ENCODE measurements around the gene NES.

The NES gene

GRCh38 chr1:156676820-156677615, at the start of gene NES:
Gene NES, minus strand, starts transcription at chr1:156677407. Its CDS starts 143 bp downstream, at chr1:156677264.
- peak; percentile 94 for DNase-seq (ENCODE audit: low read depth, low spot score)

- peak; percentile 81 for DNase-seq (ENCODE audit: low read depth, low spot score)
Observed at GRCh38 chr1:156726549-156727226, 49.5 kb upstream of the NES start.

GRCh38 chr1:156725683-156726280, 48.6 kb upstream of the NES start:
- DNase-seq (ENCODE audit: low read depth, low spot score) = peak; percentile 98

- no peak for DNase-seq (ENCODE audit: low read depth, low spot score)
Observed at GRCh38 chr1:156721535-156721934, 44.3 kb upstream of the NES start.

- DNase-seq (ENCODE audit: low read depth, low spot score) = no peak
Observed at GRCh38 chr1:156721131-156721530, 43.9 kb upstream of the NES start.

GRCh38 chr1:156717351-156717750, 40.1 kb upstream of the NES start:
- DNase-seq (ENCODE audit: low read depth, low spot score) = no peak

- peak; percentile 31 for DNase-seq (ENCODE audit: low read depth, low spot score)
Observed at GRCh38 chr1:156714830-156715229, 37.6 kb upstream of the NES start.

GRCh38 chr1:156712626-156713025, 35.4 kb upstream of the NES start:
- DNase-seq (ENCODE audit: low read depth, low spot score) = peak; percentile 56

- peak; percentile 90 for DNase-seq (ENCODE audit: low read depth, low spot score)
Observed at GRCh38 chr1:156711011-156711817, 34.0 kb upstream of the NES start.

GRCh38 chr1:156709757-156710489, 32.7 kb upstream of the NES start:
- peak; percentile 57 for DNase-seq (ENCODE audit: low read depth, low spot score)

- peak; percentile 22 for DNase-seq (ENCODE audit: low read depth, low spot score)
Observed at GRCh38 chr1:156709031-156709430, 31.8 kb upstream of the NES start.

- DNase-seq (ENCODE audit: low read depth, low spot score) = peak; percentile 88
Observed at GRCh38 chr1:156708218-156708661, 31.0 kb upstream of the NES start.

- DNase-seq (ENCODE audit: low read depth, low spot score) = peak; percentile 70
Observed at GRCh38 chr1:156707417-156708217, 30.4 kb upstream of the NES start.

GRCh38 chr1:156706657-156707416, 29.6 kb upstream of the NES start:
- DNase-seq (ENCODE audit: low read depth, low spot score) = peak; percentile 91

GRCh38 chr1:156705918-156706656, 28.9 kb upstream of the NES start:
- DNase-seq (ENCODE audit: low read depth, low spot score) = peak; percentile 100

GRCh38 chr1:156705321-156705917, 28.2 kb upstream of the NES start, which contains the start of gene CRABP2:
Gene CRABP2, minus strand, starts transcription at chr1:156705583. Its CDS starts 137 bp downstream, at chr1:156705446.
- no peak for DNase-seq (ENCODE audit: low read depth, low spot score)

- DNase-seq (ENCODE audit: low read depth, low spot score) = peak; percentile 62
Observed at GRCh38 chr1:156704930-156705320, 27.7 kb upstream of the NES start.

- DNase-seq (ENCODE audit: low read depth, low spot score) = peak; percentile 40
Observed at GRCh38 chr1:156704166-156704711, 27.0 kb upstream of the NES start.
